ENCODE data around the gene DPY19L1.
"Not testable (repeated sequence)": the region's sequence is repeated elsewhere in the genome, so short reads cannot be mapped to it uniquely, and the experiment has no call there.

The DPY19L1 gene

GRCh38 chr7:35037211-35037525 lies at the start of gene DPY19L1:
TSS of gene DPY19L1 (minus strand) at chr7:35037485. CDS start at chr7:35037394, 91 bp downstream.
- DNase-seq (ENCODE audit: low spot score), result no peak

GRCh38 chr7:35079517-35079916 lies 42.2 kb upstream of the DPY19L1 start:
- not testable (repeated sequence) for DNase-seq (ENCODE audit: low spot score)

GRCh38 chr7:35074008-35074407 lies 36.7 kb upstream of the DPY19L1 start:
- not testable (repeated sequence) for DNase-seq (ENCODE audit: low spot score)

- not testable (repeated sequence) for DNase-seq (ENCODE audit: low spot score)
These were observed 35.9 kb upstream of the DPY19L1 start for GRCh38 chr7:35072950-35073827.

GRCh38 chr7:35069084-35069483 lies 31.8 kb upstream of the DPY19L1 start:
- not testable (repeated sequence) for DNase-seq (ENCODE audit: low spot score)

- DNase-seq (ENCODE audit: low spot score), result not testable (repeated sequence)
These were observed 28.1 kb upstream of the DPY19L1 start for GRCh38 chr7:35065382-35065781.

GRCh38 chr7:35058571-35058970 lies 21.3 kb upstream of the DPY19L1 start:
- DNase-seq (ENCODE audit: low spot score), result not testable (repeated sequence)

- DNase-seq (ENCODE audit: low spot score), result not testable (repeated sequence)
These were observed 20.5 kb upstream of the DPY19L1 start for GRCh38 chr7:35057505-35058451.

GRCh38 chr7:35055733-35056132 lies 18.4 kb upstream of the DPY19L1 start:
- DNase-seq (ENCODE audit: low spot score), result not testable (repeated sequence)

GRCh38 chr7:35053488-35054175 lies 16.3 kb upstream of the DPY19L1 start:
- DNase-seq (ENCODE audit: low spot score), result not testable (repeated sequence)

- DNase-seq (ENCODE audit: low spot score), result not testable (repeated sequence)
These were observed 11.1 kb upstream of the DPY19L1 start for GRCh38 chr7:35048390-35048789.

GRCh38 chr7:35047912-35048305 lies 10.6 kb upstream of the DPY19L1 start:
- not testable (repeated sequence) for DNase-seq (ENCODE audit: low spot score)

- DNase-seq (ENCODE audit: low spot score), result not testable (repeated sequence)
These were observed 10.1 kb upstream of the DPY19L1 start for GRCh38 chr7:35047263-35047911.

- DNase-seq (ENCODE audit: low spot score), result not testable (repeated sequence)
These were observed 6.0 kb upstream of the DPY19L1 start for GRCh38 chr7:35043301-35043700.

GRCh38 chr7:35040906-35041305 lies 3.6 kb upstream of the DPY19L1 start:
- DNase-seq (ENCODE audit: low spot score), result no peak

- no peak for DNase-seq (ENCODE audit: low spot score)
These were observed 2.1 kb upstream of the DPY19L1 start for GRCh38 chr7:35039343-35039742.

GRCh38 chr7:35038354-35038753 lies 1.1 kb upstream of the DPY19L1 start:
- DNase-seq (ENCODE audit: low spot score), result no peak

GRCh38 chr7:35037526-35038341 lies 449 bp upstream of the DPY19L1 start:
- DNase-seq (ENCODE audit: low spot score), result peak; percentile 85

GRCh38 chr7:35036361-35037171 lies 719 bp downstream of the DPY19L1 start:
- DNase-seq (ENCODE audit: low spot score), result peak; percentile 38

- peak; percentile 17 for DNase-seq (ENCODE audit: low spot score)
These were observed 1.7 kb downstream of the DPY19L1 start for GRCh38 chr7:35035511-35035961.
